Measurements from ENCODE around the gene CLEC18A.
"Not testable (repeated sequence)": the region's sequence is repeated elsewhere in the genome, so short reads cannot be mapped to it uniquely, and the experiment has no call there.

The CLEC18A gene

GRCh38 chr16:69939821-69940585 is 11.1 kb upstream of the CLEC18A start:
- FAIRE-seq (no peak), DNase-seq (ENCODE audit: insufficient read length, low spot score) (no peak)
- TF ChIP-seq CTCF (IDR thresholded peaks at IDR 0.05; ENCODE audit: insufficient read depth, missing control alignments) = no peak

GRCh38 chr16:69940676-69941075 is 10.5 kb upstream of the CLEC18A start:
- no peak for TF ChIP-seq CTCF (IDR thresholded peaks at IDR 0.05; ENCODE audit: insufficient read depth, missing control alignments)

GRCh38 chr16:69941251-69942098 is 9.7 kb upstream of the CLEC18A start:
- no peak for DNase-seq (ENCODE audit: insufficient read length, low spot score)
- TF ChIP-seq CTCF (IDR thresholded peaks at IDR 0.05; ENCODE audit: insufficient read depth, missing control alignments) = no peak
- no peak for FAIRE-seq

More at GRCh38 chr16:69940676-69941075, 10.5 kb upstream of the CLEC18A start:
- FAIRE-seq = no peak
- DNase-seq (ENCODE audit: insufficient read length, low spot score) = no peak

GRCh38 chr16:69942099-69942491 is 9.0 kb upstream of the CLEC18A start:
- TF ChIP-seq CTCF (IDR thresholded peaks at IDR 0.05; ENCODE audit: insufficient read depth, missing control alignments) = no peak
- FAIRE-seq (no peak), DNase-seq (ENCODE audit: insufficient read length, low spot score) (no peak)

GRCh38 chr16:69942627-69943170 is 8.4 kb upstream of the CLEC18A start:
- TF ChIP-seq CTCF (IDR thresholded peaks at IDR 0.05; ENCODE audit: insufficient read depth, missing control alignments) = no peak
- DNase-seq (ENCODE audit: insufficient read length, low spot score) (no peak), FAIRE-seq (no peak)

- not testable (repeated sequence) for FAIRE-seq; DNase-seq (ENCODE audit: insufficient read length, low spot score)
Observed at GRCh38 chr16:69943241-69944036, 7.7 kb upstream of the CLEC18A start.

- FAIRE-seq = not testable (repeated sequence)
Observed at GRCh38 chr16:69950411-69950810, 723 bp upstream of the CLEC18A start.

GRCh38 chr16:69951672-69952031 is 518 bp downstream of the CLEC18A start:
- not testable (repeated sequence) for FAIRE-seq; DNase-seq (ENCODE audit: insufficient read length, low spot score)

More at GRCh38 chr16:69950411-69950810, 723 bp upstream of the CLEC18A start:
- DNase-seq (ENCODE audit: insufficient read length, low spot score) = not testable (repeated sequence)

- not testable (repeated sequence) for FAIRE-seq; DNase-seq (ENCODE audit: insufficient read length, low spot score)
Observed at GRCh38 chr16:69952116-69952515, 982 bp downstream of the CLEC18A start.

GRCh38 chr16:69952572-69953355 is 1.6 kb downstream of the CLEC18A start:
- not testable (repeated sequence) for FAIRE-seq; DNase-seq (ENCODE audit: insufficient read length, low spot score)

GRCh38 chr16:69954241-69954640 is 3.1 kb downstream of the CLEC18A start:
- DNase-seq (ENCODE audit: insufficient read length, low spot score); FAIRE-seq: not testable (repeated sequence)
